SK-N-SH (cell line): ENCODE data around the gene SSTR3. TPM values are rescaled to one million over a fixed set of nuclear protein-coding genes. Genes with fewer than 3 reads are reported as not detected.

Source experiments
- CTCF ChIA-PET: fragments of 300-600, 350-600 bp; formaldehyde crosslinking; extraction: SDS; loops from one replicate; lab custom pipeline; 2021; lab: Yijun Ruan, JAX
- POLR2A ChIA-PET: fragments of 350-600 bp; sonication (Branson Sonifier 250); formaldehyde crosslinking; extraction: SDS; loops from one replicate; lab custom pipeline; 2020; ENCODE audit warnings: antibody characterized with exemption, inconsistent platforms; lab: Yijun Ruan, JAX
- DNase-seq: peaks from one replicate; pipeline ENCODE4 v3.0.0; 2012
- H2AFZ ChIP-seq: fragments of 200-600 bp; sonication (generic); 2 replicates; pipeline ENCODE4 v1.8.1; 2016; ENCODE audit warnings: antibody characterized with exemption, mild to moderate bottlenecking, low read depth
- H3F3A ChIP-seq: fragments of 200-600 bp; sonication (generic); replicated peaks from 2 replicates; pipeline ENCODE3; 2016; ENCODE audit warnings: antibody characterized with exemption, mild to moderate bottlenecking; ENCODE audit not compliant: insufficient read depth
- H3K27ac ChIP-seq, 2 experiments: fragments of 200-500 bp in 1 of 2; fragments of 200-600 bp in 1 of 2; sonication (Bioruptor generic) in 1 of 2; sonication (generic), shearing (Covaris generic) in 1 of 2; 2 replicates each; pipeline versions ENCODE4 v1.5.1 to v1.6.1; 2014 to 2016; ENCODE audit warnings: low read depth in 2 of 2, inconsistent platforms in 1 of 2, low read length in 1 of 2, mild to moderate bottlenecking in 1 of 2, mixed read lengths in 1 of 2
- H3K27me3 ChIP-seq: fragments of 200-600 bp; sonication (generic), shearing (Covaris generic); 2 replicates; pipeline ENCODE4 v1.6.1; 2016; ENCODE audit warnings: mixed run types; ENCODE audit not compliant: insufficient read depth
- H3K36me3 ChIP-seq, 2 experiments: fragments of 200-500 bp in 1 of 2; fragments of 200-600 bp in 1 of 2; sonication (Bioruptor generic) in 1 of 2; sonication (generic) in 1 of 2; replicated peaks in 1 of 2; 2 replicates each; pipeline versions ENCODE3 to v1.5.1; 2014 to 2016; ENCODE audit warnings: low read length in 1 of 2, mild to moderate bottlenecking in 1 of 2; ENCODE audit not compliant: insufficient read depth in 2 of 2, control insufficient read depth in 1 of 2
- H3K4me1 ChIP-seq, 2 experiments: fragments of 200-500 bp in 1 of 2; fragments of 200-600 bp in 1 of 2; sonication (Bioruptor generic) in 1 of 2; sonication (generic), shearing (Covaris generic) in 1 of 2; 2 replicates each; pipeline versions ENCODE4 v1.5.1 to v1.6.1; 2014 to 2016; ENCODE audit warnings: low read depth in 1 of 2, low read length in 1 of 2, mixed run types in 1 of 2; ENCODE audit not compliant: insufficient read depth in 2 of 2, control insufficient read depth in 1 of 2
- H3K4me2 ChIP-seq: fragments of 200-600 bp; sonication (generic), shearing (Covaris generic); 2 replicates; pipeline ENCODE4 v1.6.1; 2017; ENCODE audit warnings: mixed run types
- H3K4me3 ChIP-seq, 2 experiments: fragments of 200-500 bp in 1 of 2; fragments of 200-600 bp in 1 of 2; sonication (Bioruptor generic) in 1 of 2; sonication (generic), shearing (Covaris generic) in 1 of 2; 2 replicates each; pipeline versions ENCODE4 v1.5.1 to v1.8.1; 2014 to 2016; ENCODE audit warnings: low read depth in 2 of 2, inconsistent platforms in 1 of 2, low read length in 1 of 2, mild to moderate bottlenecking in 1 of 2, mixed read lengths in 1 of 2, moderate library complexity in 1 of 2
- H3K79me2 ChIP-seq: fragments of 200-600 bp; sonication (generic); 2 replicates; pipeline ENCODE4 v1.8.1; 2017; ENCODE audit warnings: mild to moderate bottlenecking; ENCODE audit not compliant: insufficient read depth
- H3K9ac ChIP-seq: fragments of 200-600 bp; sonication (generic); 2 replicates; pipeline ENCODE4 v1.6.1; 2017; ENCODE audit warnings: mixed run types
- H3K9me2 ChIP-seq: fragments of 200-600 bp; sonication (generic); 2 replicates; pipeline ENCODE4 v1.6.1; 2017; ENCODE audit warnings: mixed run types
- H3K9me3 ChIP-seq: fragments of 200-600 bp; sonication (generic); 2 replicates; pipeline ENCODE4 v1.6.1; 2017; ENCODE audit warnings: mixed run types, mild to moderate bottlenecking, moderate library complexity
- H4K20me1 ChIP-seq: fragments of 200-600 bp; sonication (generic); 2 replicates; pipeline ENCODE4 v1.6.1; 2017; ENCODE audit warnings: mild to moderate bottlenecking, mixed run types; ENCODE audit not compliant: insufficient read depth
- ELF1 ChIP-seq: IDR thresholded peaks from 2 replicates; pipeline ENCODE4 v1.4.0; 2012
- EP300 ChIP-seq, 2 experiments: IDR thresholded peaks; 2 replicates each; pipeline versions ENCODE4 v1.4.0 to v1.6.1; 2012; ENCODE audit warnings: borderline replicate concordance in 1 of 2, low read depth in 1 of 2, low read length in 1 of 2
- EZH2phosphoT487 ChIP-seq: fragments of 200-600 bp; sonication (generic); IDR thresholded peaks from 2 replicates; pipeline ENCODE4 v1.6.1; 2017; ENCODE audit warnings: low read depth, mixed run types, mild to moderate bottlenecking, antibody characterized with exemption, moderate library complexity, borderline replicate concordance
- GABPA ChIP-seq: IDR thresholded peaks from 2 replicates; pipeline ENCODE4 v1.4.0; 2012; ENCODE audit warnings: low read depth, mild to moderate bottlenecking
- GATA2 ChIP-seq: sonication (generic); formaldehyde crosslinking; IDR thresholded peaks from 2 replicates; pipeline ENCODE4 v1.5.0; 2020; ENCODE audit warnings: mild to moderate bottlenecking, missing genetic modification reagents
- MEF2A ChIP-seq: IDR thresholded peaks from 2 replicates; pipeline ENCODE4 v1.4.0; 2012; ENCODE audit warnings: low read depth, borderline replicate concordance
- MXI1 ChIP-seq: IDR thresholded peaks from 2 replicates; pipeline ENCODE4 v1.6.1; 2012; ENCODE audit warnings: mild to moderate bottlenecking, low read depth, low read length, improper control_type of control experiment
- NFIC ChIP-seq: IDR thresholded peaks from 2 replicates; pipeline ENCODE4 v1.4.0; 2012; ENCODE audit warnings: borderline replicate concordance
- POLR2AphosphoS5 ChIP-seq: IDR thresholded peaks from 2 replicates; pipeline ENCODE4 v1.6.1; 2012; ENCODE audit warnings: low read depth, low read length
- RCOR1 ChIP-seq: fragments of 150-350 bp; IDR thresholded peaks from 2 replicates; pipeline ENCODE4 v1.6.1; 2017; ENCODE audit warnings: antibody characterized with exemption, low read length
- RFX5 ChIP-seq: IDR thresholded peaks from 2 replicates; pipeline ENCODE4 v1.6.1; 2012; ENCODE audit warnings: mild to moderate bottlenecking, improper control_type of control experiment, low read length
- SIN3A ChIP-seq: IDR thresholded peaks from 2 replicates; pipeline ENCODE4 v1.6.1; 2012; ENCODE audit warnings: low read depth, mild to moderate bottlenecking, low read length, moderate library complexity, borderline replicate concordance
- SMC3 ChIP-seq: IDR thresholded peaks from 2 replicates; pipeline ENCODE4 v1.6.1; 2012; ENCODE audit warnings: low read depth, low read length, improper control_type of control experiment
- TAF1 ChIP-seq: IDR thresholded peaks from 2 replicates; pipeline ENCODE4 v1.6.1; 2012; ENCODE audit warnings: low read depth, mild to moderate bottlenecking, low read length, moderate library complexity, borderline replicate concordance
- TCF12 ChIP-seq: IDR thresholded peaks from 2 replicates; pipeline ENCODE4 v1.4.0; 2012
- YY1 ChIP-seq: IDR thresholded peaks from 2 replicates; pipeline ENCODE4 v1.4.0; 2012; ENCODE audit warnings: low read depth, mild to moderate bottlenecking
- WGBS: methylation state at CpG from one replicate; pipeline ENCODE4 v1.1.6; 2017; ENCODE audit warnings: low lambda C conversion rate; 5-methylcytosine and 5-hydroxymethylcytosine counted together
- polyA plus RNA-seq, 3 experiments: library from polyadenylated mRNA; depleted of rRNA; stranded (reverse); fragments of >200 nt; gene quantifications; 2 replicates each; pipeline ENCODE4 v1.2.3, GENCODE V29; 2012
- TF ChIP-seq, protein P1 (sequence below): IDR thresholded peaks from 2 replicates; pipeline ENCODE4 v1.6.1; 2012; ENCODE audit warnings: mild to moderate bottlenecking, low read depth, low read length, moderate library complexity
- TF ChIP-seq, protein P2 (sequence below): IDR thresholded peaks from 2 replicates; pipeline ENCODE4 v1.4.0; 2012; ENCODE audit warnings: low read depth
- TF ChIP-seq, protein P3 (sequence below): IDR thresholded peaks from 2 replicates; pipeline ENCODE4; 2012
- TF ChIP-seq, protein P4 (sequence below): fragments of 150-350 bp; IDR thresholded peaks from 2 replicates; pipeline ENCODE4 v1.6.1; 2016; ENCODE audit warnings: mild to moderate bottlenecking, low read depth, low read length

SSTR3 gene
- polyA plus RNA-seq, 1 of the 3 experiments (the other 2 are of a cell fraction), result not detected

DNA sequence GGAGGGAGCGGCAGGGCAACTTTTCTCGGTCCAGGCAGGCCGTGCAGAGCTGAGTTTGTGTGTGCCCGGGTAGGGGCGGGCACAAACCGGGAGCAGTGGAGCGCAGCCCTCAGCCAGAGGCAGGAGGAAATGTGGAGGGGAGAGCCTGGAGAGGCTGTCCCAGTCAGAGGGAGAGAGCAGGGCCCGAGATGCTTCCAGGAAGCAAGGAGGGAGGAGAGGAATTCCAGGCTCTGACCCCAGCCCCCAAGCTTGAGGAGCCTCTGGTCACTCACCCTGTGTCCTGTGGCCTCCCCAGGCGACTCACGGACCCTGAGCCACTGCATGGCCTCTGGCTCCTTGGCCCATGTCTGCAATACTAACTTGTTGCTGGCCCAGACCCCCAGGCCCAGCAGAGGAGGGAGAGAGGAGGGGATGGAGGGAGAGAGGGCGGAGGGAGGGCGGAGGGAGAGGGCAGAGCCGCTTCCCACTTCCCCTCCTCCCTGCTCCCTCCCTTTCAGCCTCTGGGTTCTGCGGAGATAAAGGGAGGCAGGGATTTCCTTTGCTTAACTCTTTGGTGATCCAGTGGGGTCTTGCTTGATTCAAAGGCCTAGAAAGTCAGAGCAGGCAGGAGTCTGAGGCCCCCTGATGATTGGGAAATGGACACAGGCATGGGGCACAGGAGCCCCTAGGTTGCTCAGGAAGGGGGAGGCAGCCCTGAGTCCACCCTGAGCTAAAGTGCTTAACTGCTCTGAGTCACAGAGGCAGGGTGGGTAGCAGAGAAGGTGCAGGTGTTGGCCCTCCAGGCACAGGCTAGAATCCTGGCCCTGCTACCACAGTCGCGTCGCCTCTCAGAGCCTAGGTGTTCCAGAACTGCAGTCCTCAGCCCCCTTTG is 24.2 kb downstream of the SSTR3 start, which contains the start of gene C1QTNF6 (continued):
- TF ChIP-seq, protein P1, sequence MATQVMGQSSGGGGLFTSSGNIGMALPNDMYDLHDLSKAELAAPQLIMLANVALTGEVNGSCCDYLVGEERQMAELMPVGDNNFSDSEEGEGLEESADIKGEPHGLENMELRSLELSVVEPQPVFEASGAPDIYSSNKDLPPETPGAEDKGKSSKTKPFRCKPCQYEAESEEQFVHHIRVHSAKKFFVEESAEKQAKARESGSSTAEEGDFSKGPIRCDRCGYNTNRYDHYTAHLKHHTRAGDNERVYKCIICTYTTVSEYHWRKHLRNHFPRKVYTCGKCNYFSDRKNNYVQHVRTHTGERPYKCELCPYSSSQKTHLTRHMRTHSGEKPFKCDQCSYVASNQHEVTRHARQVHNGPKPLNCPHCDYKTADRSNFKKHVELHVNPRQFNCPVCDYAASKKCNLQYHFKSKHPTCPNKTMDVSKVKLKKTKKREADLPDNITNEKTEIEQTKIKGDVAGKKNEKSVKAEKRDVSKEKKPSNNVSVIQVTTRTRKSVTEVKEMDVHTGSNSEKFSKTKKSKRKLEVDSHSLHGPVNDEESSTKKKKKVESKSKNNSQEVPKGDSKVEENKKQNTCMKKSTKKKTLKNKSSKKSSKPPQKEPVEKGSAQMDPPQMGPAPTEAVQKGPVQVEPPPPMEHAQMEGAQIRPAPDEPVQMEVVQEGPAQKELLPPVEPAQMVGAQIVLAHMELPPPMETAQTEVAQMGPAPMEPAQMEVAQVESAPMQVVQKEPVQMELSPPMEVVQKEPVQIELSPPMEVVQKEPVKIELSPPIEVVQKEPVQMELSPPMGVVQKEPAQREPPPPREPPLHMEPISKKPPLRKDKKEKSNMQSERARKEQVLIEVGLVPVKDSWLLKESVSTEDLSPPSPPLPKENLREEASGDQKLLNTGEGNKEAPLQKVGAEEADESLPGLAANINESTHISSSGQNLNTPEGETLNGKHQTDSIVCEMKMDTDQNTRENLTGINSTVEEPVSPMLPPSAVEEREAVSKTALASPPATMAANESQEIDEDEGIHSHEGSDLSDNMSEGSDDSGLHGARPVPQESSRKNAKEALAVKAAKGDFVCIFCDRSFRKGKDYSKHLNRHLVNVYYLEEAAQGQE, result no peak
- TF ChIP-seq TAF1, result peak; percentile 29; the same call in 1 of the 2 replicates
- TF ChIP-seq GABPA, result no peak
- TF ChIP-seq SIN3A, result 0 out of 2 replicates have a peak, but pooled peaks have one; percentile 7
- TF ChIP-seq EZH2phosphoT487, result no peak
- no peak for TF ChIP-seq SMC3
- no peak for TF ChIP-seq GATA2
- TF ChIP-seq NFIC, result no peak
- TF ChIP-seq TCF12, result no peak; the same call in 1 of the 2 replicates
- TF ChIP-seq POLR2AphosphoS5, result peak; percentile 86
- peak; percentile 8; the same call in 1 of the 2 replicates for TF ChIP-seq RCOR1
- no peak for TF ChIP-seq YY1

DNA sequence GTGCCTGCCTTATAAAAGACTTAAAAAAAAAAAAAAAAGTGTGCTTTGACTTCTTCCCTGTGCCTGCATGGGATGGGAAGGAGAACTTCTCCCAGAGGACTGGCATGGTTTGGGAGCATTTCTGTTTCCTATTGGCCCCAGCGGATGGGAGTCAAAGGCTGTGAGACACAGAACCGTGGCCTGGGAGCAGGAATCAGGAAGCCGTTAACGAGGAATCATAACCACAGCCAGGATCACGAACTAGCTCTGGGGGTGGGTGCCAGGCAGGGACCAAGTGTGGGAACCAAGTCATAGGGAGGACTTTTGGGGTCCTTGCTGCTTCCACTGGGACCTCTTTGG is 24.8 kb downstream of the SSTR3 start:
- peak overlapping the region; percentile 75 for H3K9ac ChIP-seq
- ChIA-PET CTCF (interaction anchor here (1.1 to 19.4 kb wide), 3 partner anchors 12 to 22 kb away, joined by 4 to 190 read pairs (median 6); no protein-coding TSS in a partner anchor), POLR2A (interaction anchor here (1.0 to 1.6 kb wide), 2 partner anchors 10 to 12 kb away, joined by 4 read pairs; no protein-coding TSS in a partner anchor)
- peak; percentile 63 for DNase-seq
- H3K4me3 ChIP-seq, result peak overlapping the region; percentile 55 to 74
- TF ChIP-seq EZH2phosphoT487, result no peak
- TF ChIP-seq, protein P2, sequence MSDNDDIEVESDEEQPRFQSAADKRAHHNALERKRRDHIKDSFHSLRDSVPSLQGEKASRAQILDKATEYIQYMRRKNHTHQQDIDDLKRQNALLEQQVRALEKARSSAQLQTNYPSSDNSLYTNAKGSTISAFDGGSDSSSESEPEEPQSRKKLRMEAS, result peak; percentile 31
- no peak for TF ChIP-seq MEF2A
- TF ChIP-seq ELF1, result no peak; the same call in 1 of the 2 replicates
- TF ChIP-seq, protein P3, sequence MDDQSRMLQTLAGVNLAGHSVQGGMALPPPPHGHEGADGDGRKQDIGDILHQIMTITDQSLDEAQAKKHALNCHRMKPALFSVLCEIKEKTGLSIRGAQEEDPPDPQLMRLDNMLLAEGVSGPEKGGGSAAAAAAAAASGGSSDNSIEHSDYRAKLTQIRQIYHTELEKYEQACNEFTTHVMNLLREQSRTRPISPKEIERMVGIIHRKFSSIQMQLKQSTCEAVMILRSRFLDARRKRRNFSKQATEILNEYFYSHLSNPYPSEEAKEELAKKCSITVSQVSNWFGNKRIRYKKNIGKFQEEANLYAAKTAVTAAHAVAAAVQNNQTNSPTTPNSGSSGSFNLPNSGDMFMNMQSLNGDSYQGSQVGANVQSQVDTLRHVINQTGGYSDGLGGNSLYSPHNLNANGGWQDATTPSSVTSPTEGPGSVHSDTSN, result no peak
- TF ChIP-seq POLR2AphosphoS5, result no peak
- TF ChIP-seq TAF1, result 0 out of 2 replicates have a peak, but pooled peaks have one; percentile 4
- TF ChIP-seq EP300 (IDR thresholded peaks at IDR 0.05; ENCODE audit: borderline replicate concordance in 1 of 2, low read depth in 1 of 2, low read length in 1 of 2), result no peak
- TF ChIP-seq, protein P4, sequence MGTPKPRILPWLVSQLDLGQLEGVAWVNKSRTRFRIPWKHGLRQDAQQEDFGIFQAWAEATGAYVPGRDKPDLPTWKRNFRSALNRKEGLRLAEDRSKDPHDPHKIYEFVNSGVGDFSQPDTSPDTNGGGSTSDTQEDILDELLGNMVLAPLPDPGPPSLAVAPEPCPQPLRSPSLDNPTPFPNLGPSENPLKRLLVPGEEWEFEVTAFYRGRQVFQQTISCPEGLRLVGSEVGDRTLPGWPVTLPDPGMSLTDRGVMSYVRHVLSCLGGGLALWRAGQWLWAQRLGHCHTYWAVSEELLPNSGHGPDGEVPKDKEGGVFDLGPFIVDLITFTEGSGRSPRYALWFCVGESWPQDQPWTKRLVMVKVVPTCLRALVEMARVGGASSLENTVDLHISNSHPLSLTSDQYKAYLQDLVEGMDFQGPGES, result no peak
- TF ChIP-seq RFX5, result no peak
- TF ChIP-seq NFIC, result no peak
- no peak for TF ChIP-seq MXI1
- TF ChIP-seq SIN3A, result no peak
- H2AFZ ChIP-seq, result peak overlapping the region; percentile 80; the same call in 1 of the 2 replicates
- peak overlapping the region; percentile 91 for H3K4me2 ChIP-seq
- peaks cover 33 to 38% of the 10 kb centered on the region in 2 experiments for H3K4me1 ChIP-seq
- H3K9me2 ChIP-seq, result no peaks in the 10 kb centered on the region
- peaks cover 0 to 16% of the 10 kb centered on the region in 2 experiments for H3K36me3 ChIP-seq
- no peaks in the 10 kb centered on the region for H4K20me1 ChIP-seq
- H3K79me2 ChIP-seq, result peaks cover 11% of the 10 kb centered on the region
- peaks cover 39% of the 10 kb centered on the region for H3F3A ChIP-seq
- H3K27me3 ChIP-seq, result no peaks in the 10 kb centered on the region
- 0% methylated on average over 3 of the region's 5 CpGs for WGBS
- H3K9me3 ChIP-seq, result no peaks in the 10 kb centered on the region
- H3K27ac ChIP-seq, result peak overlapping the region; percentile 90 to 91
